CD4-positive, alpha-beta T cell treated with Interleukin-15 for 4 hours (primary cell): ENCODE data around the gene TMEM121B.

Experiments used
- DNase-seq: peaks from one replicate; pipeline ENCODE4 v3.0.0-alpha.2; 2020; ENCODE audit warnings: low spot score

Gene TMEM121B

DNA sequence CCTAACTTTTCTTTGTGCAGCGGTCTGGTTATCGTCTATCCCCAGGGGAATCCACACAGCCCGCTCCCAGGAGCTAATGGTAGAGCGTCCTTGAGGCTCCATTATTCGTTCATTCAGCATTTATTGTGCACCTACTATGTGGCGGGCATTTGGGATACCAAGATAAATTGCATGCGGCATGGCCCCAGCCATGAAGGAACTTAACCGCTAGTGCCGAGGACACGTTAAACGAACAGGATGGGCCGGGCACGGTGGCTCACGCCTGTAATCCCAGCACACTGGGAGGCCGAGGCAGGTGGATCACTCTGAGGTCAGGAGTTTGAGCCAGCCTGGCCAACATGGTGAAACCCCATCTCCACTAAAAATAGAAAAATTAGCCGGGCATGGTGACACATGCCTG lies 11.2 kb downstream of the TMEM121B start:
- DNase-seq: no peak

DNA sequence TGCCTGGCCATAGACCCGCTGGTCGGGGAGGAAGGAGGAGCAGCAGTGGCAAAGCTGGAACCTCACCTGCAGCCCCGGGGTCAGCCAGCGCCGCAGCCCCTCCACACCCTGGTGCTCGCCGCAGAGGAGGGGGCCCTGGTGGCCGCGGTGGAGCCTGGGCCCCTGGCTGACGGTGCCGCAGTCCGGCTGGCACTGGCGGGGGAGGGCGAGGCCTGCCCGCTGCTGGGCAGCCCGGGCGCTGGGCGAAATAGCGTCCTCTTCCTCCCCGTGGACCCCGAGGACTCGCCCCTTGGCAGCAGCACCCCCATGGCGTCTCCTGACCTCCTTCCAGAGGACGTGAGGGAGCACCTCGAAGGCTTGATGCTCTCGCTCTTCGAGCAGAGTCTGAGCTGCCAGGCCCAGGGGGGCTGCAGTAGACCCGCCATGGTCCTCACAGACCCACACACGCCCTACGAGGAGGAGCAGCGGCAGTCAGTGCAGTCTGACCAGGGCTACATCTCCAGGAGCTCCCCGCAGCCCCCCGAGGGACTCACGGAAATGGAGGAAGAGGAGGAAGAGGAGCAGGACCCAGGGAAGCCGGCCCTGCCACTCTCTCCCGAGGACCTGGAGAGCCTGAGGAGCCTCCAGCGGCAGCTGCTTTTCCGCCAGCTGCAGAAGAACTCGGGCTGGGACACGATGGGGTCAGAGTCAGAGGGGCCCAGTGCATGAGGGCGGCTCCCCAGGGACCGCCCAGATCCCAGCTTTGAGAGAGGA lies 11.9 kb downstream of the TMEM121B start:
- DNase-seq: no peak

DNA sequence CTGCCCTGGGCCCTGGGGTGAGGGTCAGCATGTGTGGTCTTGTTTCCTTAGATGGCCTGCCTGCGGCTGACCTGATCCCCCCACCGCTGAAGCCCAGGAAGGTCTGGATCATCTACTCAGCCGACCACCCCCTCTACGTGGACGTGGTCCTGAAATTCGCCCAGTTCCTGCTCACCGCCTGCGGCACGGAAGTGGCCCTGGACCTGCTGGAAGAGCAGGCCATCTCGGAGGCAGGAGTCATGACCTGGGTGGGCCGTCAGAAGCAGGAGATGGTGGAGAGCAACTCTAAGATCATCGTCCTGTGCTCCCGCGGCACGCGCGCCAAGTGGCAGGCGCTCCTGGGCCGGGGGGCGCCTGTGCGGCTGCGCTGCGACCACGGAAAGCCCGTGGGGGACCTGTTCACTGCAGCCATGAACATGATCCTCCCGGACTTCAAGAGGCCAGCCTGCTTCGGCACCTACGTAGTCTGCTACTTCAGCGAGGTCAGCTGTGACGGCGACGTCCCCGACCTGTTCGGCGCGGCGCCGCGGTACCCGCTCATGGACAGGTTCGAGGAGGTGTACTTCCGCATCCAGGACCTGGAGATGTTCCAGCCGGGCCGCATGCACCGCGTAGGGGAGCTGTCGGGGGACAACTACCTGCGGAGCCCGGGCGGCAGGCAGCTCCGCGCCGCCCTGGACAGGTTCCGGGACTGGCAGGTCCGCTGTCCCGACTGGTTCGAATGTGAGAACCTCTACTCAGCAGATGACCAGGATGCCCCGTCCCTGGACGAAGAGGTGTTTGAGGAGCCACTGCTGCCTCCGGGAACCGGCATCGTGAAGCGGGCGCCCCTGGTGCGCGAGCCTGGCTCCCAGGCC lies 12.7 kb downstream of the TMEM121B start:
- DNase-seq: no peak

DNA sequence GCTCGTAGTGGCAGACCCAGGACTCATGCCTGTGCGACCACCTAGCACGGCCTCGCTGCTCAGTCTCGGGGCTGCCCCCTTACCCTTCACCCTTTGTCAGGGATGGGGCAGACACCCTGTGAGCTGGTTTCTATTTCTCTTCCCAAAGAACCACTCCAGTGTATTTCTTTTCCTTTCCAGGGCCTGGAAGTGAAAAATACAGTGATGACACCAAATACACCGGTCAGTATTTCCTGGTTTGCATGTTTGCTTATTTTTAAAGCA lies 13.7 kb downstream of the TMEM121B start:
- no peak for DNase-seq

DNA sequence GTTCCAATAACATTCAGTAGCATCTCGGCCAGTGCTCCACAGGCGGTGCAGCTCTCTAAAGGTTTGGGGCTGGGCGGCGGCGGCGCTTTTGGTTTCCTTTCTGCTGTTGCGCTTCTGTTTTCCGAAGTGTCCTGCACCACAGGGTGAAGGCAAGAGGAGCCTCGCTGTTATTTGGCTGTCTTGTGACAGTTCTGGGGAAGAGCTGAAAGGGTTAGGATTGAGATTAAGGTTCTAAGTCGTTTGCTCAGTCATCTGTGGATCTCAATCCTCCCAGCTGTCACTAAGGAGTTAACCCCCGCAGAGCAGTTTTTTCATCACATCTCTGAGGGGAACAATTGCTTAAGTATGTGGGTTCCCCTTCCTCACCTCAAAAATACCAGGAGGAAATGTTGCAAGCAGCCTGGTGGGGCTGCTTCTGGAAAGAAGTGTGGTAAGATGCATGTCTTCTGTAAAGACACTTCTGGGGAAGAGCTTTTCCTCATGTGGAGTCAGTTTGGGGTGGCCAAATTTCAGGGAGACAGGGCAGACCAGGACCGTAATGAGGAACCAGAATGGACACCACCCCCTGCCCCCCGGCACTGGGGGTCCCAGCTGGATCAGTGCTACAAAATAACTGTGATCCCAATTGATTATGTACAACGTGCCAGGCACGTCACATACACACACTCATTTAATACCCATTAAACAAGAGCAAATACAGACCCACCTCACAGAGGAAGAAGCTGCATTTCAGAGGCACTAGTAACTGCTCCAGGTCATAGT lies 14.2 kb downstream of the TMEM121B start:
- no peak for DNase-seq

DNA sequence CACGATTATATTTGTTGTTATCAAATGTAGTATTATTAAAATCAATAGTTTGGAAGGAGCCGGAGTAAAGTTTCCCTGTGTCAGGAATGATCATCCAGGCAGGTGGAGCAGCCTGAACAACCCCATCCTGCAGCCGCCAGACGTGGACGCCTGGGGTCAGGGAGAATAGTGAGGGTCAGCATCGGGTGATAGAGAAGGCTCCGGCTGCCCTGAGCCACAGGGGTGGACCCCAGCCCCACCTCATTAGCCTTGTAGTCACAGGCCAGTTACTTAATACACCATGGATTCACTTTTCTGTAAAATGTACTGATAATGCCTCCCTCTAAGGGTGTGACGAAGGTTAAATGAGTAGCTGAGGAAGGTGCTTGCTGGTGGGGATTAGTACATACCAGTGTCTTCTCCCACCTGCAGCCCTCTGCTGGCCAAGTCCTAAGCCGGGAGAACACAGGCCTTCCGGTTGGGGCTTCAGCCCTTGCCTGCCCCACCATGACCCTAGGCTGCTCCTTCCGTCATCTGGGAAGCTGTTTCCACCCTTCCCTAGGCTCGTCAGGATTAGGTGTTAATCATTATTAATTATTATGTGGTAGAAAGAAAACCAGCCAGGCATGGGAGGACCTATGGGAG lies 14.9 kb downstream of the TMEM121B start:
- no peak for DNase-seq

DNA sequence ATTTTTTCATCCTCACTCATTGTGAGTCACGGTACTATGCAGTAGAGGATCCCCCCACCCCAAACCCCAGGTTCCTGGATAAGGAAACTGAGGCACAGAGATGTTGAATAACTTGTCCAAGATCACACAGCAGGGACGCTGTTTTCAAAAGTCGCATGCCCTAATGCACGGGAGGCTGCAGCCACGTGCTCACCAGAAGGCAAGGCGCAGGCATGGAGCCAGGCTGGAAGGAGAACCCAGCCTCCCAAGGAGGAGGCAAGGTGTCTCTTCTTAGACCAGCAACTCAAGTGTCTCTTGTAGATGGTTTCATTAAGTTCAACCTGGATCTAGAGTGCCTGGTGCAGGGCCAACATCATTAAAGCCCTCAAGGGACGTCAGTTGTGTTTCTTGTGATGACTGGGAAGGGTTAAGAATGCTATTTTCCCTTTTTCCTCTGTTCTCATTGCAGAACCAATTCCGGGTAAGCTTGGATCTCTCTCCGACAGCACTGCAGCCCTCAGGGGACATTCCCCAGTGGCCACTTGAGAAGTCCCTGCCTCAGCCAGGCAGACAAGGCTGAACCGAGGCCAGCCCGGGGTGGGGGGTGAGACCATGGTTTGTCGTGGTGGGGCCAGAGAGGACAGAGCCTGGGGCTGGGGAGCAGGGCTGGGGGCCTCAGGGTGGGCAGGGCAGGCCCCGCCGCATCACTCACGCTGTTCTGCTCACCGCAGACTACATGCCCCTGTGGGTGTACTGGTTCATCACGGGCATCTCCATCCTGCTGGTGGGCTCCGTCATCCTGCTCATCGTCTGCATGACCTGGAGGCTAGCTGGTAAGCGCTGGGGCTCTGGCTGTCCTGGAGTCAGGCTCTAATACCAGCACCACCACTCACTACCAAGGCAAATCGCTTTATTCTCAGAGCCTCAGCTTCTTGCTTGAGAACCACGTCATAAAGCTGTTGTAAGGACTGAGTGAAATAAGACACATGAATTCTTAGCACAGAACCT lies 15.7 kb downstream of the TMEM121B start:
- DNase-seq: no peak

DNA sequence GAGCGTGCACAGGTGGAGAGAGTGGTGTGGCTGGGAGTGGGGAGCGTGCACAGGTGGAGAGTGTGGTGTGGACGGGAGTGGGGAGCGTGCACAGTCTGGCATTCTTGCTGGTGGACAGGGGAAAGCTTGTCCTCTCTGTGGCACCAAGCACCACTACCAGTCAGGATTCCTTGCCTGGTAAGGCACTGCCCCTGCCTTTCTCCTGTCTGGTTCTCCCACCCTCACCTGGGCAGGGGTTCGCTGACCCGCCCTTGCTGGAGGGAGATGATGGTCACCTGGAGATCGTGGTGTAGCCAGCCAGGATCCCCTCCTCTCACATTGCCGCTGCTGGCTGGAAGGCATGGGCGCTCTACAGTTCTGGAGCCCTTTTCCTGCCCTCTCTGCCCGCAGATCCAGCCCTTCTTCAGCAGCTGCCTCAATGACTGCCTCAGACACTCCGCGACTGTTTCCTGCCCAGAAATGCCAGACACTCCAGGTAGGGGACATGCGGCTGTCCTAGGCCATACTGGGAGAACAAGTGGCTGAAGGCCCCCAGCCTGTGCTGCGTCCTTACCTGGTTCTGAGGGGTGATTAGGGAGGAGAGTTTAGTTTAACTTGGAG lies 16.7 kb downstream of the TMEM121B start:
- DNase-seq: no peak

DNA sequence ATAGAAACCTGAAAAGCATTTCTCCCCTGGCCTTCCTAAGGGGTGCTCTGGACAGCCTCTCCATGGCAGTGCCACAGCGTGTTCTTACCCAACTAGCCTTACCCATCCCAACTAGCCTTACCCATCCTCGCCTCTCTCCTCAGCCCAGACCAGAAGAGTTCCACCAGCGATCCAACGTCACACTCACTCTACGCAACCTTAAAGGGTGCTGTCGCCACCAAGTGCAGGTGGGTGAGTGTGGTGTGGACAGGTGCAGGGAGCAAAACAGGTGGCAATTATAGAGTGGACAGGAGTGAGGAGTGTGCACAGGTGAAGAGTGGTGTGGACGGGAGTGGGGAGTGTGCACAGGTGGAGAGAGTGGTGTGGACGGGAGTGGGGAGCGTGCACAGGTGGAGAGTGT lies 17.8 kb downstream of the TMEM121B start:
- DNase-seq: no peak

DNA sequence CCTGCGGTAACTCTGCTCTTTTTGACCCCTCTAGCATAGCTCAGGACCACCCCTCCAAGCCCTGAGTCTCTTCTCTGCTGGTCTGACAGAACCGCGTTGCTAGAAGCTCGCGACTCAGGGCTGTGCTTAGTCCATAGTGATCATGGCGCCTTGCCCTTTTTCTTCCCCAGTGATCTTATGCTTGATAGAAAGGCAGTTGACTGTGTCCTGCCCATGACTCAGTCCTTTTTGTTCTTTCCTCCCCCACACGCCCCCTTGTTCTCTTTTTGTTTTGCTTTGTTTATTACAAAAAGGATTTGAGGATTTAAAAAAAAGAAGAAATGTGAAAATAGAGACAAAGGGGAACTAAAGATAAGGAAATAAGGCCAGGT lies 18.9 kb downstream of the TMEM121B start:
- DNase-seq: no peak

DNA sequence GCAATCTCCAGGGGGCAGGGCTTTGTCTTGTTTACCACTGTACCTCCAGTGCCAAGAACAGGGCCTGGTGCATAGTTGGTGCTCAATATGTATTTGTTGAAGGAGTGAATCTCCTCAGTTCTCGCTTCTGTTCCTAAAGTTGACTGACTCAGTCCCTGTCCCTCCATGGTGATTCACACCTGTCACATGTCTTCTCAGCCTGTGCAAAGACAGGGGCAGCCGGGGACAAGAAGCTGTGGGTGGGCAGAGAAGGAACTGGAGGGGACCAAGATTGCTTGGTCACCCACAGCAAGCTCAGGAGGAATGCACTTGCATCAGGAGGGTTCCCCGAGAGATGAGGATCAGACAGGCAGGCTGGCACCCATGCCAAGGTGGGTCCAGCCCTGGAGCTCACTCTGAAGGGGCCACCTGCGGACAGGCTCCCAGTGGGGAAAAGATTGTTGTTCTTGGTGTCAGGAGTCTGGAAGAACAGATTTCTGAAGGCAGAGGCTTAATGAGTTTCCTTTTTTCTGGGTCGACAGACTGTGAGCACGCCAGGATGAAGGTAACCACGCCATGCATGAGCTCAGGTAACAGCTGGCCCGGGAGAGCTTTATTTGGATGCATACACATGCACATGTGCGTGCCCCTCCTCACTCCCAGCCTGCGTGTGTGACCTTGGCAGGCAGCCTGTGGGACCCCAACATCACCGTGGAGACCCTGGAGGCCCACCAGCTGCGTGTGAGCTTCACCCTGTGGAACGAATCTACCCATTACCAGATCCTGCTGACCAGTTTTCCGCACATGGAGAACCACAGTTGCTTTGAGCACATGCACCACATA lies 19.5 kb downstream of the TMEM121B start:
- DNase-seq: no peak

DNA sequence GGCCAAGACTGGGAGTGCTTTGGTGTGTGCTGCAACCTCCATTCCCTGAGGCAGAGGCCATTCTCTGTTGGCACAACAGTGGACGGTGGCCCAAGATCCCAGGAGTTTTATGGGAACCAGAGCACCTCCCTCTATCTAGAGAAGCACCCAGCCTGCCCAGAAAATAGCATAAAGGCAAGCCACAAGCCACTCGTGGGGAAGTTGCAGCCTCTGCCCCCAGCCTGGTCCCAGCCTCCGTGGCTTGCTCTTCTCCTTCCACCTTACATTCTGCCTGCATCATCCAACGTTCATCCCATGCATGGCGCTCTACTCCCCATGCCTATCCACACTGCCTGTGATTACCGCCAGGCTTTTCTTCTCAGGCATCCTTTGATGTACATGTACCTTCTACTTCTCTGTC lies 20.5 kb downstream of the TMEM121B start:
- DNase-seq: no peak

DNA sequence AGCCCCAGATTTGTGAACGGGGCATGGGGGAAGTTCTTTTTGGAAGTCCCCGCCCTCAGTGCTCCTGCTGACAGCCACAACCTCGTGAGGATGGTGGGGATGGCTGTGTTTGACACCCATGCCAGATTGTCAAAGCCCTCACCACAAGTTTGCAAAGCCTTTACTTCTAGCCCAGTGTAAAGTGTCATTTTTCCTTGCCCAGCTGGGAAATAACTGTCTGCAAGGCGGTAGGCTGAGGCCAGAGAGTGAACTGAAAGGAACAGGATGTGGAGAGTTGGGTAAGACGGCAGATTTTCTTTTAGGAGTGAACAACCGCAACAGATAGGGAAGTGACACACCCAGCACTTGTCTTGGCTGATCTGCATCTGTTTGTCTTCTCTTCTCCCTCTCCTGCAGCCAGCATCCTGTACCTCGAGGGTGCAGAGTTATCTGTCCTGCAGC lies 22.8 kb downstream of the TMEM121B start:
- peak; percentile 32 for DNase-seq

DNA sequence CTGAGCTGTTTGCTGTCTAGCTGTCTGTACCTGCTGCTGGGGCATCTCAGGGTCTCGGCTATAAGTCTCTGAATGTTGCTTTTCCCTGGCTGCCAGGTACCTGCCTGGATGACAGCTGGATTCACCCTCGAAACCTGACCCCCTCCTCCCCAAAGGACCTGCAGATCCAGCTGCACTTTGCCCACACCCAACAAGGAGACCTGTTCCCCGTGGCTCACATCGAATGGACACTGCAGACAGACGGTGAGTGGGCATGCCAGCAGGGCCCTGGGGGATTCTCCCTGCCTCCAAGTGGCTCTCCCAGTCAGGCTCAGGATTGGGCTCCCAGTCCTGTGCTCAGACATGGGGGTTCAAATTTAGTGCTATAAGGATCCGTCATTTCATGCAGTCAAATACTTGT lies 23.5 kb downstream of the TMEM121B start:
- no peak for DNase-seq

DNA sequence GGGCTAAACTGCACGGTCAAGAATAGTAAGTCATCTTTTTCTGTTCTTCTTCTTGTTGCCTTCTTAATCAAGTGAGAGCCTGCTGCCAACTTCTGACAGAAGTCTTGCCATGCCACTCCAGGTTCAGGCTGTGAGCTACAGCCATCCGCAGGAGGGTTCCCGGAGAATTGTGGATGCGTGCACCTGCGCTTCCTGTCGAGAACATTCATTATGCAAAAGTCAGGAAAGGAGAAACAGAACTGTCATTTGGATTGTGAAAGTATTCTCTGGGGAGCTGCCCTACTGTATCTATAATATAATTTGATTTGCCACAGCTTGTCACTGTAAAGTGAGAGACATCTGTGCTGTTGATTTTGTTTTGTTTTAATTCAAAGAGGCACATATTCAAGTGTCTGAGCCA lies 24.1 kb downstream of the TMEM121B start:
- DNase-seq: no peak

DNA sequence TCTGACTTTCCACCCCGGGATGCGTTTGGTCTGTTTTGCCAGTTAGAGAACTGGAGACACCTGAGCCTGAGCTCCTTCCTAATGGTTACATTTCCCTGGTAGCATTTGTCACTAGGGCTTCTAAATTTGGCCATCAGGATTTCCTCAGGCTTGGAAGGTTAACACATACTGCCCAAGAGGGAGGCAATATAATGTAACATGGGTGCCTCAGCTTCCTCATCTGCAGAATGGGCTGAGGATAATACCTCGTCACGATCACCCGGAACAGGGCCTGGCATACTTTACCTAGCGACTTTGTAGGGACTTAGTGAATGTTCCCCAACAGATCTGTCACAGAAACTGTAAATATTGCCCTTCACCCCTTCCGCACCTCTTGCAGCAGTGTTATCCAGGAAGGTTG lies 25.1 kb downstream of the TMEM121B start:
- no peak for DNase-seq

DNA sequence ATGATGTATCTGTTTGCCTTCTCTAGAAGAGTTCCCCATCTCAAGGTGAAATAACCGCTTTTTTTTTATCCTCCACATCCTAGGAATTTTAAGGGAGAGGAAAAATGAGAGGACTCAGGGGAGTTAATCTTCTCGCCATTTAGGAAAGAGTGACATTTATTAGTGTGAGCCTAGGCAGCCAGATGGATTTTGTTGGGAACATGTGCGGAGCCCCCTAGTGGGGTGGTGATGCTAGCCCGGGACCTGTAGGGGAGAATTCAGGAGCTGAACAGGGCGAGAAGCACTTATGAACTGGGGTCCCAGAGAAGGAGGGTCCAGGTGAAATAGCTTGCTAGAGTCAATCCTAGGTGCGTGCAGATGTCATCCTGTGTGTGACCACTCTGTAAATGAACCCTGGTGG lies 25.6 kb downstream of the TMEM121B start:
- DNase-seq: no peak

DNA sequence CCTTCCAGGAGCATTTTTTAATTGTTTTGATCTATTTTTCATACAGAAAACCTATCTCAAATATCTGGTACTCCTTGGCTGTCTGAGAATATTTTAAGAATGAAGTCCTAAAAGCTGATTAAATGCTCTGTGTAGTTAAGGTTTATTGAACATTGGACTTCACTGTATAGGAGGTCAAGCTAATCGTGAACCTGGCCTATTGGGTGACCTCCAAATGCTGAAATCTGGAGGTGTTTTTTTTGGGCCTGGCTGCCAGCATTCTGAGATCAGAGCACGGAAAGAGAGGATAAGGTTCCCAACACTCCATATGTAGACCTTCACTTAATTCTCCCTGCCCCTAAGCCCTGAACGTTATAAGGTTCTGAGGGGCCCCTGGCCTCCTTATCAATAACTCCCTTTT lies 28.1 kb downstream of the TMEM121B start:
- DNase-seq: no peak

DNA sequence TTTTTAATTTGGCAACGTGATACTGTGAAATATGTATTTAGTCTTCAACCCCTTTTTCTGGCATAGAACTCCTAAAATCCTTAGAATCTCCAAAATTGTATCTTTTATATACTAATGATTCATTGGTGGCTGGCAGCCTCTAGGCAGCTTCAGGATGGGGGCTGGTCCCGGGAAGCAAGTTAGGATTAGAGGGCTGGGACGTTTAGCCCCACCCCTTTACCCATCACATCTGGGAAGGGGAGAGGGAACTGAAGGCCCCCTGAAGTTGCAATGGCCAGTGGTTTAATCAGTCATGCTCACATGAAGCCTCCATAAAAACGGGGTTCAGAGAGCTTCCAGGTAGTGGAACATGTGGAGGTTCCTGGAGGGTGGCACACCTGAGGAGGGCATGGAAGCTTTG lies 29.3 kb downstream of the TMEM121B start:
- no peak for DNase-seq

DNA sequence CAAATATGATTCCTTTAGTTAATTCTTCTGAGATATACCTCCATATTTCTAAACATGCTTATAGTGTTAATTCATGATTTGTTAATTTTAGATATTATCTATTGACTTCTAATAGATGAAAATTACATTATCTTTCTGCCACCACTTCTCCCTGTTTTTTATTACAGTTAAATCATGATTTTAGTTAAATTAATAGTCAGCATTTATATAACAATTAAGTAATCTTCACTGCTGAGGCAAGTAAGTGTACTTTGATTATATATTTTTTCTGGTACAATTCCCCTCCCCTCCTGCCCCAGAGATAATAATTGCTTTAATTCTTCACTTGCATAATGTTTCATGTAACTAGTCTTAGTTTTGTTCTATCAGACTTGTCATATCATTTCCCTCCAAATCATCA lies 30.6 kb downstream of the TMEM121B start:
- no peak for DNase-seq
